Activated naive CD8-positive, alpha-beta T cell (primary cell): Measurements from ENCODE around the gene C3orf70.

Experiments
- H3K27ac Mint-ChIP-seq: one replicate; pipeline ENCODE4 v1.8.0; 2021; ENCODE audit warnings: mixed read lengths
- H3K27me3 Mint-ChIP-seq: one replicate; pipeline ENCODE4 v1.8.0; 2021; ENCODE audit warnings: mixed read lengths
- H3K36me3 Mint-ChIP-seq: one replicate; pipeline ENCODE4 v1.8.0; 2021; ENCODE audit warnings: mixed read lengths
- H3K4me1 Mint-ChIP-seq: one replicate; pipeline ENCODE4 v1.8.0; 2021; ENCODE audit warnings: low read depth, mixed read lengths
- H3K4me3 Mint-ChIP-seq: one replicate; pipeline ENCODE4 v1.8.0; 2021; ENCODE audit warnings: mild to moderate bottlenecking, mixed read lengths
- H3K9me3 Mint-ChIP-seq: one replicate; pipeline ENCODE4 v1.8.0; 2021; ENCODE audit warnings: low read depth, mixed read lengths

The C3orf70 gene

DNA sequence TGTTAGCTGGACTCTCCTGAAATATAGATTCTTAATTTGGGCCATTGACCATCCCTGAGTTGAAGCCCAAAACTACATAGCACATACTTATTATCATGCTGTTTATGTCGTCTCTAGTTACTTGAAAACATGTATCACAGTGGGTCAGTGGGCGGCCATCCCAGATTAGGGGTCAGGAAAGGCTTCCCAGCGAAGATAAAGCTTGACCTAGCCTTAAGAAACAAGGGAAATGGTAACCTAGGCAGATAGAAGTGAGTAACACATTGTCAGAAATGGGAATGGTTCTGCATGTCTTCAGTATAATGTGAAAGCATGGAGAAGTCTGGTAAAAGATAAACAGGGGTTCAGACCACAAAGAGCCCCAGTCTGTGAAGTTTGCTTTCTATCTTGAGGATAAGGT, 124.7 kb downstream of the C3orf70 start:
- Mint-ChIP-seq H3K9me3 (peaks cover under 1% of the 10 kb centered on the region), H3K27ac (no peak overlapping the region), H3K4me1 (no peaks in the 10 kb centered on the region), H3K27me3 (no peaks in the 10 kb centered on the region), H3K36me3 (peaks cover 35% of the 10 kb centered on the region), H3K4me3 (no peak overlapping the region)
